ENCODE data around the gene GNPTAB. TPM values are rescaled to one million over a fixed set of nuclear protein-coding genes. Genes with fewer than 3 reads are reported as not detected.

Gene GNPTAB
- total RNA-seq, 1 donor from 2014 or later: 25.9 TPM

DNA sequence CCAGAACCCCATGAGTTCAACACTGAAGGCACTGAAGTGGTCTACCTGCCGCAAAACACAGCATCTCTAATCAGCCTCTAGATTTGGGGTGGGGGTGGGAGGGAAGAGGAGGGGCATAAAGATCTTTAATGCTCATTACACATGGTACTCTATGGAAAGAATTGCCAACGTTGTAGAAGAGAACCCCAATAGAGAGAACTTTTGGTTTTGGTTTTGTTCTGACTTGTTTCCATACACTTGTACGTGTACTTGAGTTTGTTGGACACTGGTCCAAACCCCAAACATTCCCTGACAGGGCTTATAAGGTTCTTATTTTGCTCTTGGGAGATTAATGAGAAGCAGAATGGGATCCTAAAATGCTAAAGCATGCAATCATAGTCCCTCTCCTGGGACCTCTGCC, 31.0 kb downstream of the GNPTAB start:
- Mint-ChIP-seq H3K27me3 (ENCODE audit: low read depth) (no peaks in the 10 kb centered on the region), H3K4me3 (ENCODE audit: unreplicated experiment) (no peak overlapping the region), H3K9me3 (ENCODE audit: low read depth) (no peaks in the 10 kb centered on the region), H3K4me1 (ENCODE audit: low read depth) (peaks cover 4% of the 10 kb centered on the region), H3K36me3 (ENCODE audit: low read depth) (no peaks in the 10 kb centered on the region), H3K27ac (ENCODE audit: unreplicated experiment) (no peak overlapping the region)
- no peak for TF ChIP-seq CTCF (IDR thresholded peaks at IDR 0.05)
- DNase-seq (ENCODE audit: low spot score): no peak

- no peak for TF ChIP-seq CTCF (IDR thresholded peaks at IDR 0.05)
- H3K27ac Mint-ChIP-seq (ENCODE audit: unreplicated experiment): no peak overlapping the region
- no peak overlapping the region for H3K4me3 Mint-ChIP-seq (ENCODE audit: unreplicated experiment)
- no peaks in the 10 kb centered on the region for H3K9me3 Mint-ChIP-seq (ENCODE audit: low read depth)
- H3K4me1 Mint-ChIP-seq (ENCODE audit: low read depth): peaks cover 4% of the 10 kb centered on the region
- peaks cover 3% of the 10 kb centered on the region for H3K36me3 Mint-ChIP-seq (ENCODE audit: low read depth)
- H3K27me3 Mint-ChIP-seq (ENCODE audit: low read depth): no peaks in the 10 kb centered on the region
- DNase-seq (ENCODE audit: low spot score): no peak
Observed at GRCh38 chr12:101795786-101796185, 35.0 kb downstream of the GNPTAB start.

- no peak for TF ChIP-seq CTCF (IDR thresholded peaks at IDR 0.05)
- peaks cover 3% of the 10 kb centered on the region for H3K36me3 Mint-ChIP-seq (ENCODE audit: low read depth)
- H3K9me3 Mint-ChIP-seq (ENCODE audit: low read depth): no peaks in the 10 kb centered on the region
- H3K27ac Mint-ChIP-seq (ENCODE audit: unreplicated experiment): no peak overlapping the region
- H3K27me3 Mint-ChIP-seq (ENCODE audit: low read depth): no peaks in the 10 kb centered on the region
- H3K4me3 Mint-ChIP-seq (ENCODE audit: unreplicated experiment): no peak overlapping the region
- peaks cover 4% of the 10 kb centered on the region for H3K4me1 Mint-ChIP-seq (ENCODE audit: low read depth)
- no peak for DNase-seq (ENCODE audit: low spot score)
Observed at GRCh38 chr12:101795013-101795412, 35.7 kb downstream of the GNPTAB start.

DNA sequence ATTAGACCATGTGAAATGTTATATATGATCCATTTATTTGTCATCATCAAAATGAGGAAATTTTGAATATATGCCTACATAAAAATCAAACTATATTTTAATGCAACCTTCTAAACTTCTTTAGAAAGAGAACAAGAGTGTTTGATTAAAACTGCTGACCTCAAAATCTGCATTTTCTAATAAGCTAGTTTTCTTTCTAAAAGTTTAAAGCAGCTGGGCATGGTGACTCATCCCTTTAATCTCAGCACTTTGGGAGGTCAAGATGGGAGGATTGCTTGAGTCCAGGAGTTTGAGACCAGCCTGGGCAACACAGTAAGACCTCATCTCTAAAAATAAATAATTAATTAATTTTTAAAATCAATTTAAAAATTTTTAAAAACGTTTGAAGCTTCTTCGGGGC, 36.2 kb downstream of the GNPTAB start:
- no peak for TF ChIP-seq CTCF (IDR thresholded peaks at IDR 0.05)
- H3K9me3 Mint-ChIP-seq (ENCODE audit: low read depth): no peaks in the 10 kb centered on the region
- H3K4me3 Mint-ChIP-seq (ENCODE audit: unreplicated experiment): no peak overlapping the region
- no peaks in the 10 kb centered on the region for H3K27me3 Mint-ChIP-seq (ENCODE audit: low read depth)
- DNase-seq (ENCODE audit: low spot score): no peak
- no peak overlapping the region for H3K27ac Mint-ChIP-seq (ENCODE audit: unreplicated experiment)
- peaks cover 4% of the 10 kb centered on the region for H3K4me1 Mint-ChIP-seq (ENCODE audit: low read depth)
- peaks cover 6% of the 10 kb centered on the region for H3K36me3 Mint-ChIP-seq (ENCODE audit: low read depth)

DNA sequence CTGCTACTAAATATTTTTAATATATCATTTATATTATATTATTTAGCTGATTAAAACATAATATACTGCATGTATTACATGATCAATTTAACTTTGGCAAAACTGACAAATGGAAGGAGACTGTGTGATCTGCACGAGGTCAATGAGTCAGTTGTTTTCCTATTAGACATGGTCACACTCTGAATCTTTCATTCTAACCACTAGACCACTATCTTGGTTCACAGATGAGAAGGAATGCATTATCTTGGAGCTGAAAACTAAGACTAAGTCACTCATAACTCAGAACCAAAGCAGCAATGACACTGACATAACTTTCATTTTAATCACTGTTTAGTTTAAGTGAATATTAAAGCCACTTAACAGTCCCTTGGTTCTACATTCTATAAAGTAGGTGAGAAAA, 37.4 kb downstream of the GNPTAB start:
- H3K9me3 Mint-ChIP-seq (ENCODE audit: low read depth): no peaks in the 10 kb centered on the region
- DNase-seq (ENCODE audit: low spot score): no peak
- peaks cover 13% of the 10 kb centered on the region for H3K36me3 Mint-ChIP-seq (ENCODE audit: low read depth)
- no peak for TF ChIP-seq CTCF (IDR thresholded peaks at IDR 0.05)
- H3K27ac Mint-ChIP-seq (ENCODE audit: unreplicated experiment): peak overlapping the region; percentile 1
- no peaks in the 10 kb centered on the region for H3K27me3 Mint-ChIP-seq (ENCODE audit: low read depth)
- H3K4me3 Mint-ChIP-seq (ENCODE audit: unreplicated experiment): no peak overlapping the region
- H3K4me1 Mint-ChIP-seq (ENCODE audit: low read depth): peaks cover 4% of the 10 kb centered on the region

Data from chondrocyte (in vitro differentiated cells).